GM23248 (cell line): ENCODE results near the gene METAP1. TPM values are rescaled to one million over a fixed set of nuclear protein-coding genes. Genes with fewer than 3 reads are reported as not detected.

Experiments
- DNase-seq: peaks from one replicate; pipeline ENCODE4 v3.0.0-alpha.2; 2015
- H2AFZ ChIP-seq: fragments of 200-600 bp; sonication (generic); 2 replicates; pipeline ENCODE4 v1.6.1; 2016; ENCODE audit warnings: antibody characterized with exemption
- H3F3A ChIP-seq: fragments of 200-600 bp; sonication (generic); 2 replicates; pipeline ENCODE4 v1.6.1; 2016; ENCODE audit warnings: mild to moderate bottlenecking, antibody characterized with exemption, mixed run types; ENCODE audit not compliant: insufficient read depth
- H3K27ac ChIP-seq: fragments of 200-600 bp; sonication (generic); 2 replicates; pipeline ENCODE4 v1.5.1; 2016; ENCODE audit warnings: mild to moderate bottlenecking
- H3K27me3 ChIP-seq: fragments of 200-600 bp; sonication (generic); replicated peaks from 2 replicates; pipeline ENCODE4 v1.6.1; 2016; ENCODE audit warnings: mild to moderate bottlenecking; ENCODE audit not compliant: insufficient read depth
- H3K36me3 ChIP-seq: fragments of 200-600 bp; sonication (generic); 2 replicates; pipeline ENCODE4 v1.6.1; 2016; ENCODE audit warnings: low read depth, mild to moderate bottlenecking
- H3K4me1 ChIP-seq: fragments of 200-600 bp; sonication (generic); 2 replicates; pipeline ENCODE4 v1.6.1; 2016; ENCODE audit warnings: mild to moderate bottlenecking; ENCODE audit not compliant: insufficient read depth
- H3K4me2 ChIP-seq: fragments of 200-600 bp; sonication (generic); one replicate; pipeline ENCODE4 v1.6.1; 2016; ENCODE audit warnings: mild to moderate bottlenecking; ENCODE audit not compliant: unreplicated experiment
- H3K4me3 ChIP-seq: fragments of 200-600 bp; sonication (generic); 2 replicates; pipeline ENCODE4 v1.5.1; 2016; ENCODE audit warnings: mild to moderate bottlenecking
- H3K79me2 ChIP-seq: fragments of 200-600 bp; sonication (generic); 2 replicates; pipeline ENCODE4 v1.6.1; 2016; ENCODE audit warnings: mild to moderate bottlenecking; ENCODE audit not compliant: insufficient read depth
- H3K9ac ChIP-seq: fragments of 200-600 bp; sonication (generic); 2 replicates; pipeline ENCODE4 v1.6.1; 2016; ENCODE audit warnings: mild to moderate bottlenecking
- H3K9me2 ChIP-seq: fragments of 200-600 bp; sonication (generic); 2 replicates; pipeline ENCODE4 v1.6.1; 2016; ENCODE audit warnings: mixed run types, mild to moderate bottlenecking, moderate library complexity; ENCODE audit not compliant: insufficient read depth
- H3K9me3 ChIP-seq: fragments of 200-600 bp; sonication (generic); one replicate; pipeline ENCODE4 v1.6.1; 2017; ENCODE audit warnings: low read depth
- H4K20me1 ChIP-seq: fragments of 200-600 bp; sonication (generic); 2 replicates; pipeline ENCODE4 v1.6.0; 2016; ENCODE audit not compliant: insufficient read depth
- EZH2 ChIP-seq: fragments of 200-600 bp; sonication (generic); IDR thresholded peaks from 2 replicates; pipeline ENCODE4 v1.6.1; 2018; ENCODE audit warnings: antibody characterized with exemption, mild to moderate bottlenecking; ENCODE audit not compliant: insufficient read depth, poor library complexity, severe bottlenecking
- EZH2phosphoT487 ChIP-seq: fragments of 200-600 bp; sonication (generic); IDR thresholded peaks from 2 replicates; pipeline ENCODE4 v1.6.1; 2018; ENCODE audit warnings: antibody characterized with exemption, moderate library complexity, mild to moderate bottlenecking, low read depth; ENCODE audit not compliant: insufficient read depth
- WGBS, 2 experiments: methylation state at CpG; one replicate each; pipeline ENCODE4 v1.1.6; 2015 to 2017; ENCODE audit warnings: low lambda C conversion rate in 2 of 2, low coverage in 1 of 2; ENCODE audit errors: missing lambda C conversion rate in 2 of 2; 5-methylcytosine and 5-hydroxymethylcytosine counted together
- in situ Hi-C: fragments of 300-500 bp; cut with MboI; formaldehyde crosslinking; loops from 2 replicates; pipeline ENCODE4 v1.15.0; 2020
- polyA plus RNA-seq: library from polyadenylated mRNA; unstranded; fragments of >200 nt; fragmentation: Nextera tagmentation; extraction: Ambion mirVana; gene quantifications from 2 replicates; pipeline ENCODE4 v1.2.1, GENCODE V29; 2016
- total RNA-seq: library from RNA; depleted of rRNA; stranded (reverse); fragments of >200 nt; shearing (Covaris generic); gene quantifications from 2 replicates; pipeline ENCODE4 v1.2.3, GENCODE V29; 2014

Gene METAP1
- total and polyA plus RNA-seq, 2 experiments from 2014 or later = 33.3 to 59.2 TPM

DNA sequence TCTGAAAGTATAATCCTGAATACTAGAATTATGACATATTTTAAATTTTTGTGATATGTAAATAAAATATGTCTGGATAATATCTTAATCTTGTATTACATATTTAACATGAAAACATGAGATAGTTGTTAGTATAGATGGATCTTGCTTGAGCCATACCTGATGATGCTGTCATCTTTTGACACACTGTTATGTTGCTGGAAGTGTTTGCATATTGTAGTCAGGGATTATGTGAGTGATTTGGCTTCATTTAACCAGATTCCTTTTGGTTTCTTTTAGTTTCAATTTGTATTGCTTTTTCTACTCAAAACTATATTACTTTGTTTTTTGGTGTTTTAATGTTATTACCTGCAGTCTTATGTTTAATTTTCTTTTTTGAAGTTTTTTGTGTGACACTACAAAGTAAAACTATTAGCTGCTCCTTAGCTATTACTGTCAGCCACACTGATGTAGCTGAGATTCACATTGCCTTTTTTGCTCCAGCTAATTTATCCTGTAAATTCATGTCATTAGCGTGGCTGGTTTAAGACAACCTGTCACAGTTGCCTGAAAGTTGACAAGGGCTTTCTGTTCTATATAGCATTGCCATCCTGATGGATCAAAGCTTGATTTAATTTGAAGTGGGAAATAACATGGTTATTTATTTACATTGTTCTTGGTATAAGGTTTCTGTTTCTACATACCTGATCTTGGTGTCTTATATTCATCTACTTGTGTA is 33.7 kb downstream of the METAP1 start:
- peak; percentile 32 for DNase-seq
- Histone ChIP-seq H3K4me1 (peaks cover 29% of the 10 kb centered on the region), H3K27ac (peak overlapping the region; percentile 28), H3K36me3 (peaks cover 4% of the 10 kb centered on the region; the same call in 1 of the 2 replicates), H3K9ac (peak overlapping the region; percentile 19; the same call in 1 of the 2 replicates), H3K27me3 (no peaks in the 10 kb centered on the region), H3K4me2 (peak overlapping the region; percentile 39), H4K20me1 (peaks cover 3% of the 10 kb centered on the region; the same call in 1 of the 2 replicates), H3F3A (peaks cover 27% of the 10 kb centered on the region; the same call in 1 of the 2 replicates), H3K9me2 (no peaks in the 10 kb centered on the region), H3K79me2 (peaks cover 99% of the 10 kb centered on the region), H3K9me3 (no peaks in the 10 kb centered on the region), H2AFZ (no peak overlapping the region), H3K4me3 (no peak overlapping the region)
- no peak for TF ChIP-seq EZH2
- no peak for TF ChIP-seq EZH2phosphoT487
- WGBS, 2 experiments = 40 to 41% methylated on average over 1 of the region's 1 CpG
- in situ Hi-C loops = no loop called here

DNA sequence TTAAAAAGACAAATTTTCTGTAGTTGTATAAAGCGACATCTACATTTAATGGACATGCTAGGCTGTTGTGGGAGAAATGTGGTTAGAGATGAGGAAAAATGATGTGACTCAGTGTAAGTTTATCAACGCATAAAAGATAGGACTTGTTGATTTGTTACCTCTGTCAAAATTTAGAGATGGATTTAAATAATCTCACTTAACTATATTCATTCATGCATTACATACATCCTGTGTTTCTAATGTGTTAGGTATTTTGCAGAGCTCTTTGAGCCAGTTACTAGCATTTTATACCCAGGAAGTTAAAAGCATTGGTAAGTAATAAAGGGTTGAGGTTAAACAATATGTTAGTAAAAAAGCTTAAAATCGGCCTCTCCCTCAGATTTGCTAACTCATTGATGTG is 34.3 kb downstream of the METAP1 start:
- 81 to 83% methylated on average over 3 of the region's 3 CpGs for WGBS, 2 experiments
- H3K27me3 ChIP-seq = no peaks in the 10 kb centered on the region
- no peak overlapping the region for H2AFZ ChIP-seq
- H3K9me3 ChIP-seq = no peaks in the 10 kb centered on the region
- H3K9ac ChIP-seq = no peak overlapping the region
- peaks cover 99% of the 10 kb centered on the region for H3K79me2 ChIP-seq
- in situ Hi-C loops = no loop called here
- H3K36me3 ChIP-seq = peaks cover 4% of the 10 kb centered on the region; the same call in 1 of the 2 replicates
- no peak overlapping the region for H3K4me3 ChIP-seq
- DNase-seq = no peak
- H4K20me1 ChIP-seq = peaks cover 3% of the 10 kb centered on the region; the same call in 1 of the 2 replicates
- no peak overlapping the region for H3K27ac ChIP-seq
- TF ChIP-seq EZH2 (no peak), EZH2phosphoT487 (no peak)
- no peak overlapping the region for H3K4me2 ChIP-seq
- H3K4me1 ChIP-seq = peaks cover 30% of the 10 kb centered on the region
- peaks cover 27% of the 10 kb centered on the region; the same call in 1 of the 2 replicates for H3F3A ChIP-seq
- H3K9me2 ChIP-seq = no peaks in the 10 kb centered on the region

DNA sequence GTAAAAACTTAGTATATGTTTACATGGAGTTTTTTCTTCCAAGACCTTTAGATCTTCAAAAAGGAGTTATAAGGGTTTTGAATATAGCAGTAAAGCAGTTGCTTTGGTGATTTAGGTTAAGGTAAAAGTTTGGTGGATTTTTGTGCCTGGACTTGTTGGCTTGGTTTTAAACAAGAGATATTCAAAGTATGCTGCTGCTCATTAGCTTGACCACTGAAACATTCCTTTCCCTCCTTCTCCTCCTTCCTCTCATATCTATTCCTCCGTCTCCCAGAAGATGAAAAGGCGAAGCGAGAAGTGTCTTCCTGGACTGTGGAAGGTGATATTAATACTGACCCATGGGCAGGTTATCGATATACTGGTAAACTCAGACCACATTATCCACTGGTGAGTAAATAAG is 38.4 kb downstream of the METAP1 start:
- H3K36me3 ChIP-seq = peaks cover 19% of the 10 kb centered on the region; the same call in 1 of the 2 replicates
- DNase-seq = no peak
- in situ Hi-C loops = no loop called here
- H2AFZ ChIP-seq = no peak overlapping the region
- no peak overlapping the region for H3K9ac ChIP-seq
- H3K4me1 ChIP-seq = peaks cover 18% of the 10 kb centered on the region
- WGBS, 2 experiments = 89 to 96% methylated on average over 4 of the region's 4 CpGs
- H4K20me1 ChIP-seq = no peaks in the 10 kb centered on the region
- TF ChIP-seq EZH2phosphoT487 (no peak), EZH2 (no peak)
- H3K9me2 ChIP-seq = no peaks in the 10 kb centered on the region
- no peak overlapping the region for H3K27ac ChIP-seq
- no peak overlapping the region for H3K4me3 ChIP-seq
- 0 out of 2 replicates have a peak, but pooled peaks cover 10% of the 10 kb centered on the region for H3F3A ChIP-seq
- H3K9me3 ChIP-seq = no peaks in the 10 kb centered on the region
- H3K79me2 ChIP-seq = peaks cover 89% of the 10 kb centered on the region
- H3K27me3 ChIP-seq = no peaks in the 10 kb centered on the region
- no peak overlapping the region for H3K4me2 ChIP-seq

DNA sequence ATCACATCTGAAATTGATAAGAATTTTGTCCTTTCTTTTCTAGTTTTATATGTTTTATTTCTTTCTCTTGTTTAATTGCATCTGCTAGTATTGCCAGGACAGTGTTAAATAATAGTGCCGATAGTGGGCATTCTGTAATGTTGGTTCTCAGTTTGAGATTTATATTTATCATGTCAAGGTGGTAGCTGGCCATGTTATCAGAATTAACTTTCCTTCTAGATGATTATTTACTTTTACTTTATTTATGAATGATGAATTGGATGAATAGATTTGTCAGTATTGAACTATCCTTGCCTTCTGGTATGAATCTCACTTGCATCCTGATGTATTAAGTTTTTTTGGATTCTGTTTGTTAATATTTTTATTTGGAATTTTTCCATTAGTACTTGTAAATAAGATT is 42.7 kb downstream of the METAP1 start:
- Histone ChIP-seq H3K4me1 (0 out of 2 replicates have a peak, but pooled peaks cover 4% of the 10 kb centered on the region), H3K79me2 (peaks cover 53% of the 10 kb centered on the region), H3K36me3 (peaks cover 23% of the 10 kb centered on the region; the same call in 1 of the 2 replicates), H3K4me3 (no peak overlapping the region), H3K27ac (no peak overlapping the region), H3F3A (no peaks in the 10 kb centered on the region), H3K4me2 (no peak overlapping the region), H3K9me3 (no peaks in the 10 kb centered on the region), H3K9me2 (no peaks in the 10 kb centered on the region), H3K27me3 (no peaks in the 10 kb centered on the region), H3K9ac (no peak overlapping the region), H2AFZ (no peak overlapping the region), H4K20me1 (no peaks in the 10 kb centered on the region)
- in situ Hi-C loops = no loop called here
- TF ChIP-seq EZH2phosphoT487 (no peak), EZH2 (no peak)
- WGBS, 2 experiments = 97 to 100% methylated on average over 1 of the region's 1 CpG
- DNase-seq = no peak
